Measurements from ENCODE around the gene RPF1.

The RPF1 gene

DNA sequence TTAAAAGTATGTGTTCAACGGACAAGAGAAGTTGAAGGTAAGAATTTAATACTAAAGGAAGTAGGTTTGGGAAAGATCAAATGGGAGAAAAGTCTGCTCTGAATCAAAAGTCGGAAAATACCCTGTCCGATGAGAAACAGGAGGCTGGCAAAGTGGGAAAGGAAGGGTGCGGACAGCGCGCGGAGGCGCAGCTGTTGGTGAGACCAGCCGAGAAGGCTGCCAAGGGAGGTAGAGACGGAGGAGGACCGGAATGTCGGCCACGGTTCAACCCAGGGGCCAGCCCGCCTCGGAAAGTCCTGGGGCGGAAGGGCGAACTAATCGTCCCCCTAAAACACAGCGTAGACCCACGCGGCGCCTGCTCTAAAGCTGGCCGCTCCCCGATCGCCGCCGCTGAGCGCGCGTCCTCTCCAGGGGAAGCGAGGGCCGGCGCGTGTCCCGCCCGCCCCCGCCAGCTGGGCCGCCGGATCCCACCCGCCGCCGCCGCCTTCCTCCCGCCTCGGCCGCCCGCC, 26.5 kb downstream of the RPF1 start (continued):
- TF ChIP-seq ZNF366 (tag by site-specific recombination; conservative IDR thresholded peaks at IDR 0.05) (peak; percentile 48; the same call in 1 of the 2 replicates), ZNF501 (tag by site-specific recombination; IDR thresholded peaks at IDR 0.05) (0 out of 2 replicates have a peak, but pooled peaks have one; percentile 14), ZNF600 (tag by site-specific recombination; IDR thresholded peaks at IDR 0.05) (peak; percentile 76), ZBTB20 (tag by site-specific recombination; IDR thresholded peaks at IDR 0.05) (peak; percentile 36; the same call in 1 of the 2 replicates), ZFP69B (tag by site-specific recombination; IDR thresholded peaks at IDR 0.05) (no peak), ZNF37A (tag by site-specific recombination; IDR thresholded peaks at IDR 0.05) (no peak), ZNF2 (tag by site-specific recombination; IDR thresholded peaks at IDR 0.05) (0 out of 2 replicates have a peak, but pooled peaks have one; percentile 44), SCRT2 (tag by site-specific recombination; IDR thresholded peaks at IDR 0.05) (peak; percentile 29; the same call in 1 of the 2 replicates), ZSCAN30 (tag by site-specific recombination; IDR thresholded peaks at IDR 0.05) (peak; percentile 62; the same call in 1 of the 2 replicates), ZNF610 (tag by site-specific recombination; IDR thresholded peaks at IDR 0.05; ENCODE audit: borderline replicate concordance) (0 out of 2 replicates have a peak, but pooled peaks have one; percentile 49), SP2 (tag by site-specific recombination; IDR thresholded peaks at IDR 0.05) (peak; percentile 48; the same call in 1 of the 2 replicates), ZBTB17 (tag by site-specific recombination; IDR thresholded peaks at IDR 0.05) (peak; percentile 19; the same call in 1 of the 2 replicates), ZFP37 (tag by site-specific recombination; IDR thresholded peaks at IDR 0.05) (peak; percentile 31; the same call in 1 of the 2 replicates), ZNF24 (tag by site-specific recombination; IDR thresholded peaks at IDR 0.05) (peak; percentile 60; the same call in 1 of the 2 replicates)
- TF ChIP-seq, protein P1, sequence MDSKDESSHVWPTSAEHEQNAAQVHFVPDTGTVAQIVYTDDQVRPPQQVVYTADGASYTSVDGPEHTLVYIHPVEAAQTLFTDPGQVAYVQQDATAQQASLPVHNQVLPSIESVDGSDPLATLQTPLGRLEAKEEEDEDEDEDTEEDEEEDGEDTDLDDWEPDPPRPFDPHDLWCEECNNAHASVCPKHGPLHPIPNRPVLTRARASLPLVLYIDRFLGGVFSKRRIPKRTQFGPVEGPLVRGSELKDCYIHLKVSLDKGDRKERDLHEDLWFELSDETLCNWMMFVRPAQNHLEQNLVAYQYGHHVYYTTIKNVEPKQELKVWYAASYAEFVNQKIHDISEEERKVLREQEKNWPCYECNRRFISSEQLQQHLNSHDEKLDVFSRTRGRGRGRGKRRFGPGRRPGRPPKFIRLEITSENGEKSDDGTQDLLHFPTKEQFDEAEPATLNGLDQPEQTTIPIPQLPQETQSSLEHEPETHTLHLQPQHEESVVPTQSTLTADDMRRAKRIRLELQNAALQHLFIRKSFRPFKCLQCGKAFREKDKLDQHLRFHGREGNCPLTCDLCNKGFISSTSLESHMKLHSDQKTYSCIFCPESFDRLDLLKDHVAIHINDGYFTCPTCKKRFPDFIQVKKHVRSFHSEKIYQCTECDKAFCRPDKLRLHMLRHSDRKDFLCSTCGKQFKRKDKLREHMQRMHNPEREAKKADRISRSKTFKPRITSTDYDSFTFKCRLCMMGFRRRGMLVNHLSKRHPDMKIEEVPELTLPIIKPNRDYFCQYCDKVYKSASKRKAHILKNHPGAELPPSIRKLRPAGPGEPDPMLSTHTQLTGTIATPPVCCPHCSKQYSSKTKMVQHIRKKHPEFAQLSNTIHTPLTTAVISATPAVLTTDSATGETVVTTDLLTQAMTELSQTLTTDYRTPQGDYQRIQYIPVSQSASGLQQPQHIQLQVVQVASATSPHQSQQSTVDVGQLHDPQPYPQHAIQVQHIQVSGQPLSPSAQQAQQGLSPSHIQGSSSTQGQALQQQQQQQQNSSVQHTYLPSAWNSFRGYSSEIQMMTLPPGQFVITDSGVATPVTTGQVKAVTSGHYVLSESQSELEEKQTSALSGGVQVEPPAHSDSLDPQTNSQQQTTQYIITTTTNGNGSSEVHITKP (tag by site-specific recombination; IDR thresholded peaks at IDR 0.05): peak; percentile 53; the same call in 1 of the 2 replicates
- TF ChIP-seq, protein P2, sequence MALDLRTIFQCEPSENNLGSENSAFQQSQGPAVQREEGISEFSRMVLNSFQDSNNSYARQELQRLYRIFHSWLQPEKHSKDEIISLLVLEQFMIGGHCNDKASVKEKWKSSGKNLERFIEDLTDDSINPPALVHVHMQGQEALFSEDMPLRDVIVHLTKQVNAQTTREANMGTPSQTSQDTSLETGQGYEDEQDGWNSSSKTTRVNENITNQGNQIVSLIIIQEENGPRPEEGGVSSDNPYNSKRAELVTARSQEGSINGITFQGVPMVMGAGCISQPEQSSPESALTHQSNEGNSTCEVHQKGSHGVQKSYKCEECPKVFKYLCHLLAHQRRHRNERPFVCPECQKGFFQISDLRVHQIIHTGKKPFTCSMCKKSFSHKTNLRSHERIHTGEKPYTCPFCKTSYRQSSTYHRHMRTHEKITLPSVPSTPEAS (tag by site-specific recombination; IDR thresholded peaks at IDR 0.05): no peak
- TF ChIP-seq, protein P3, sequence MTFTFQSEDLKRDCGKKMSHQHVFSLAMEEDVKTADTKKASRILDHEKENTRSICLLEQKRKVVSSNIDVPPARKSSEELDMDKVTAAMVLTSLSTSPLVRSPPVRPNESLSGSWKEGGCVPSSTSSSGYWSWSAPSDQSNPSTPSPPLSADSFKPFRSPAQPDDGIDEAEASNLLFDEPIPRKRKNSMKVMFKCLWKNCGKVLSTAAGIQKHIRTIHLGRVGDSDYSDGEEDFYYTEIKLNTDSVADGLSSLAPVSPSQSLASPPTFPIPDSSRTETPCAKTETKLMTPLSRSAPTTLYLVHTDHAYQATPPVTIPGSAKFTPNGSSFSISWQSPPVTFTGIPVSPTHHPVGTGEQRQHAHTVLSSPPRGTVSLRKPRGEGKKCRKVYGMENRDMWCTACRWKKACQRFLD (tag by site-specific recombination; IDR thresholded peaks at IDR 0.05): no peak
- TF ChIP-seq, protein P4, sequence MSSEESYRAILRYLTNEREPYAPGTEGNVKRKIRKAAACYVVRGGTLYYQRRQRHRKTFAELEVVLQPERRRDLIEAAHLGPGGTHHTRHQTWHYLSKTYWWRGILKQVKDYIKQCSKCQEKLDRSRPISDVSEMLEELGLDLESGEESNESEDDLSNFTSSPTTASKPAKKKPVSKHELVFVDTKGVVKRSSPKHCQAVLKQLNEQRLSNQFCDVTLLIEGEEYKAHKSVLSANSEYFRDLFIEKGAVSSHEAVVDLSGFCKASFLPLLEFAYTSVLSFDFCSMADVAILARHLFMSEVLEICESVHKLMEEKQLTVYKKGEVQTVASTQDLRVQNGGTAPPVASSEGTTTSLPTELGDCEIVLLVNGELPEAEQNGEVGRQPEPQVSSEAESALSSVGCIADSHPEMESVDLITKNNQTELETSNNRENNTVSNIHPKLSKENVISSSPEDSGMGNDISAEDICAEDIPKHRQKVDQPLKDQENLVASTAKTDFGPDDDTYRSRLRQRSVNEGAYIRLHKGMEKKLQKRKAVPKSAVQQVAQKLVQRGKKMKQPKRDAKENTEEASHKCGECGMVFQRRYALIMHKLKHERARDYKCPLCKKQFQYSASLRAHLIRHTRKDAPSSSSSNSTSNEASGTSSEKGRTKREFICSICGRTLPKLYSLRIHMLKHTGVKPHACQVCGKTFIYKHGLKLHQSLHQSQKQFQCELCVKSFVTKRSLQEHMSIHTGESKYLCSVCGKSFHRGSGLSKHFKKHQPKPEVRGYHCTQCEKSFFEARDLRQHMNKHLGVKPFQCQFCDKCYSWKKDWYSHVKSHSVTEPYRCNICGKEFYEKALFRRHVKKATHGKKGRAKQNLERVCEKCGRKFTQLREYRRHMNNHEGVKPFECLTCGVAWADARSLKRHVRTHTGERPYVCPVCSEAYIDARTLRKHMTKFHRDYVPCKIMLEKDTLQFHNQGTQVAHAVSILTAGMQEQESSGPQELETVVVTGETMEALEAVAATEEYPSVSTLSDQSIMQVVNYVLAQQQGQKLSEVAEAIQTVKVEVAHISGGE (tag by site-specific recombination; conservative IDR thresholded peaks at IDR 0.05; ENCODE audit: low read depth): peak; percentile 56; the same call in 1 of the 2 replicates
- TF ChIP-seq, protein P5, sequence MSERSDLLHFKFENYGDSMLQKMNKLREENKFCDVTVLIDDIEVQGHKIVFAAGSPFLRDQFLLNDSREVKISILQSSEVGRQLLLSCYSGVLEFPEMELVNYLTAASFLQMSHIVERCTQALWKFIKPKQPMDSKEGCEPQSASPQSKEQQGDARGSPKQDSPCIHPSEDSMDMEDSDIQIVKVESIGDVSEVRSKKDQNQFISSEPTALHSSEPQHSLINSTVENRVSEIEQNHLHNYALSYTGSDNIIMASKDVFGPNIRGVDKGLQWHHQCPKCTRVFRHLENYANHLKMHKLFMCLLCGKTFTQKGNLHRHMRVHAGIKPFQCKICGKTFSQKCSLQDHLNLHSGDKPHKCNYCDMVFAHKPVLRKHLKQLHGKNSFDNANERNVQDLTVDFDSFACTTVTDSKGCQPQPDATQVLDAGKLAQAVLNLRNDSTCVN (tag by site-specific recombination; optimal IDR thresholded peaks at IDR 0.05): no peak
- TF ChIP-seq, protein P6, sequence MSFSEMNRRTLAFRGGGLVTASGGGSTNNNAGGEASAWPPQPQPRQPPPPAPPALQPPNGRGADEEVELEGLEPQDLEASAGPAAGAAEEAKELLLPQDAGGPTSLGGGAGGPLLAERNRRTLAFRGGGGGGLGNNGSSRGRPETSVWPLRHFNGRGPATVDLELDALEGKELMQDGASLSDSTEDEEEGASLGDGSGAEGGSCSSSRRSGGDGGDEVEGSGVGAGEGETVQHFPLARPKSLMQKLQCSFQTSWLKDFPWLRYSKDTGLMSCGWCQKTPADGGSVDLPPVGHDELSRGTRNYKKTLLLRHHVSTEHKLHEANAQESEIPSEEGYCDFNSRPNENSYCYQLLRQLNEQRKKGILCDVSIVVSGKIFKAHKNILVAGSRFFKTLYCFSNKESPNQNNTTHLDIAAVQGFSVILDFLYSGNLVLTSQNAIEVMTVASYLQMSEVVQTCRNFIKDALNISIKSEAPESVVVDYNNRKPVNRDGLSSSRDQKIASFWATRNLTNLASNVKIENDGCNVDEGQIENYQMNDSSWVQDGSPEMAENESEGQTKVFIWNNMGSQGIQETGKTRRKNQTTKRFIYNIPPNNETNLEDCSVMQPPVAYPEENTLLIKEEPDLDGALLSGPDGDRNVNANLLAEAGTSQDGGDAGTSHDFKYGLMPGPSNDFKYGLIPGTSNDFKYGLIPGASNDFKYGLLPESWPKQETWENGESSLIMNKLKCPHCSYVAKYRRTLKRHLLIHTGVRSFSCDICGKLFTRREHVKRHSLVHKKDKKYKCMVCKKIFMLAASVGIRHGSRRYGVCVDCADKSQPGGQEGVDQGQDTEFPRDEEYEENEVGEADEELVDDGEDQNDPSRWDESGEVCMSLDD (tag by site-specific recombination; IDR thresholded peaks at IDR 0.05): 0 out of 2 replicates have a peak, but pooled peaks have one; percentile 35
